K562 (cell line): ENCODE data around the gene NOP16. TPM values are rescaled to one million over a fixed set of nuclear protein-coding genes. Genes with fewer than 3 reads are reported as not detected.

ENCODE experiments used
- ATAC-seq: fragments of 200-7000 bp; cut with Tn5 transposase; 3 replicates; pipeline ENCODE4 v1.9.1; 2020; ENCODE audit warnings: moderate library complexity
- BruUV-seq: library from RNA; stranded (reverse); fragments of 400-500 nt; replicated peaks from 2 replicates; lab custom pipeline; 2021; lab: Mats Ljungman, UMichigan
- CTCF ChIA-PET: fragments of 300-600 bp; formaldehyde crosslinking; extraction: SDS; loops from one replicate; lab custom pipeline; 2021; ENCODE audit warnings: low intra/inter-chr PET ratio; lab: Yijun Ruan, JAX
- POLR2A ChIA-PET: fragments of 300-600, 350-650 bp; sonication (Branson Sonifier 250); formaldehyde crosslinking; extraction: SDS; loops from one replicate; lab custom pipeline; 2021; ENCODE audit warnings: antibody characterized with exemption, inconsistent platforms; lab: Yijun Ruan, JAX
- DNase-seq, 4 experiments: peaks; one replicate each; pipeline versions ENCODE4 v3.0.0 to v3.0.0-alpha.2; 2011 to 2018; ENCODE audit warnings: low spot score in 3 of 4, mixed read lengths in 3 of 4; ENCODE audit errors: extremely low read depth in 1 of 4
- FAIRE-seq: peaks from 2 replicates; lab custom pipeline; 2011; peaks lifted over from hg19 to GRCh38; lab: Jason Lieb, UNC
- H2AFZ ChIP-seq: 2 replicates; pipeline ENCODE4 v1.6.0; 2011; ENCODE audit warnings: low read depth, low read length, control low read depth, inconsistent platforms
- H3K27ac ChIP-seq: fragments of 200-600 bp; 3 replicates; pipeline ENCODE4 v1.8.0; 2011; ENCODE audit warnings: low read depth, mild to moderate bottlenecking, control low read depth, inconsistent platforms, low read length, moderate library complexity, mixed read lengths; ENCODE audit errors: extremely low read depth
- H3K27me3 ChIP-seq, 2 experiments: fragments of 300-600 bp in 1 of 2; 2 replicates in 1 of 2; 3 replicates in 1 of 2; pipeline versions ENCODE4 v1.6.0 to v1.8.0; 2011; ENCODE audit warnings: inconsistent platforms in 2 of 2, low read length in 2 of 2, mild to moderate bottlenecking in 1 of 2, mixed read lengths in 1 of 2, moderate library complexity in 1 of 2; ENCODE audit not compliant: control insufficient read depth in 2 of 2, insufficient read depth in 2 of 2
- H3K36me3 ChIP-seq: fragments of 300-600 bp; 3 replicates; pipeline ENCODE4 v1.8.0; 2011; ENCODE audit warnings: mild to moderate bottlenecking, low read length, inconsistent platforms; ENCODE audit not compliant: control insufficient read depth, insufficient read depth
- H3K4me1 ChIP-seq, 2 experiments: fragments of 200-600 bp in 1 of 2; replicated peaks in 1 of 2; 2 replicates in 1 of 2; 3 replicates in 1 of 2; pipeline versions ENCODE4 v1.5.1 to v1.8.0; 2011; ENCODE audit warnings: inconsistent platforms in 2 of 2, low read length in 2 of 2, mild to moderate bottlenecking in 1 of 2, mixed read lengths in 1 of 2, moderate library complexity in 1 of 2; ENCODE audit not compliant: control insufficient read depth in 2 of 2, insufficient read depth in 2 of 2
- H3K4me2 ChIP-seq: 2 replicates; pipeline ENCODE4 v1.6.1; 2011; ENCODE audit warnings: low read length, control low read depth, inconsistent platforms, mixed read lengths; ENCODE audit not compliant: insufficient read depth
- H3K4me3 ChIP-seq: fragments of 200-600 bp; sonication (generic), shearing (Covaris generic); 2 replicates; pipeline ENCODE4 v1.5.1; 2016; ENCODE audit warnings: control low read depth, inconsistent platforms
- H3K79me2 ChIP-seq: fragments of 200-600 bp; 3 replicates; pipeline ENCODE4 v1.8.0; 2011; ENCODE audit warnings: low read length, inconsistent platforms; ENCODE audit not compliant: control insufficient read depth, insufficient read depth
- H3K9ac ChIP-seq, 2 experiments: 2 replicates each; pipeline versions ENCODE4 v1.6.0 to v1.6.1; 2011; ENCODE audit warnings: low read depth in 2 of 2, low read length in 2 of 2, control low read depth in 1 of 2, inconsistent platforms in 1 of 2, mild to moderate bottlenecking in 1 of 2, mixed read lengths in 1 of 2; ENCODE audit not compliant: insufficient read depth in 1 of 2
- H3K9me1 ChIP-seq: one replicate; pipeline ENCODE4 v1.6.0; 2011; ENCODE audit warnings: inconsistent platforms, mild to moderate bottlenecking, low read length, moderate library complexity; ENCODE audit not compliant: control insufficient read depth, insufficient read depth
- H3K9me3 ChIP-seq: replicated peaks from 2 replicates; pipeline ENCODE4 v1.5.1; 2011; ENCODE audit warnings: low read depth, low read length, inconsistent platforms; ENCODE audit not compliant: control insufficient read depth, insufficient read depth
- H4K20me1 ChIP-seq: replicated peaks from 2 replicates; pipeline ENCODE4 v1.6.1; 2011; ENCODE audit warnings: low read length, inconsistent platforms, mixed read lengths; ENCODE audit not compliant: control insufficient read depth, insufficient read depth
- BHLHE40 ChIP-seq: IDR thresholded peaks from 2 replicates; pipeline ENCODE4 v1.6.1; 2011; ENCODE audit warnings: low read length, improper control_type of control experiment
- KDM2B ChIP-seq: fragments of 250-450 bp; sonication (Bioruptor Pico); IDR thresholded peaks from 2 replicates; pipeline ENCODE4 v1.8.0; 2021; ENCODE audit warnings: mild to moderate bottlenecking, moderate library complexity
- NCOA4 ChIP-seq: fragments of 450-650 bp; IDR thresholded peaks from 2 replicates; pipeline ENCODE4 v1.6.1; 2018; ENCODE audit warnings: mild to moderate bottlenecking; ENCODE audit not compliant: partially characterized antibody
- USF1 ChIP-seq: sonication (generic); formaldehyde crosslinking; IDR thresholded peaks from 2 replicates; pipeline ENCODE4 v1.9.0; 2022; ENCODE audit warnings: mild to moderate bottlenecking, missing genetic modification reagents
- ZBTB33 ChIP-seq: sonication (generic); formaldehyde crosslinking; IDR thresholded peaks from 2 replicates; pipeline ENCODE4 v1.8.1; 2023; ENCODE audit warnings: mild to moderate bottlenecking, missing genetic modification reagents
- ZNF121 ChIP-seq: sonication (generic); formaldehyde crosslinking; conservative IDR thresholded peaks from 2 replicates; pipeline ENCODE4 v1.8.0; 2022; ENCODE audit warnings: missing genetic modification reagents
- ZNF23 ChIP-seq: fragments of 250-450 bp; sonication (Bioruptor Pico); IDR thresholded peaks from 2 replicates; pipeline ENCODE4 v1.4.0; 2020; ENCODE audit warnings: mild to moderate bottlenecking
- ZNF431 ChIP-seq: sonication (generic); formaldehyde crosslinking; IDR thresholded peaks from 2 replicates; pipeline ENCODE4 v1.8.0; 2022; ENCODE audit warnings: mild to moderate bottlenecking, missing genetic modification reagents
- WGBS: fragments of 100-300 bp; shearing (Covaris generic); methylation state at CpG from one replicate; pipeline ENCODE4 v1.1.6; 2016; ENCODE audit warnings: low coverage, mixed read lengths; ENCODE audit not compliant: insufficient coverage; ENCODE audit errors: missing lambda C conversion rate; 5-methylcytosine and 5-hydroxymethylcytosine counted together
- in situ Hi-C: fragments of 300-500 bp; cut with MboI; formaldehyde crosslinking; loops from 4 replicates; pipeline ENCODE4 v1.15.0; 2018; ENCODE audit warnings: inconsistent platforms, mixed read lengths
- intact Hi-C: fragments of 100-400 bp; cut with micrococcal nuclease; formaldehyde crosslinking; loops from 2 replicates; pipeline ENCODE4 v1.14.2; 2022
- polyA plus RNA-seq, 8 experiments: library from polyadenylated mRNA; depleted of rRNA in 4 of 8; stranded (reverse) in 5 of 8; unstranded in 3 of 8; fragments of >200 nt; fragmentation: Nextera tagmentation in 2 of 8; fragmentation: Illumina TruSeq in 1 of 8; extraction: Ambion mirVana in 2 of 8; extraction: Trizol in 1 of 8; gene quantifications; 2 replicates each; pipeline versions ENCODE4 v1.2.1 to v1.2.3, GENCODE V29; 2011 to 2014; ENCODE audit warnings: inconsistent platforms in 1 of 8, missing spikeins in 1 of 8
- total RNA-seq, 7 experiments: library from RNA; depleted of rRNA in 6 of 7; stranded (reverse); fragments of >200 nt in 6 of 7; fragmentation: Illumina TruSeq in 2 of 7; extraction: Trizol in 2 of 7; gene quantifications; 2 replicates each; pipeline versions ENCODE4 v1.2.1 to v1.2.3, GENCODE V29; 2011 to 2021; ENCODE audit warnings: low replicate concordance in 1 of 7

Gene NOP16
- total and polyA plus RNA-seq, 9 of the 15 experiments (the other 6 are each of a cell fraction or from before 2014, with no cell fraction given): 92.5 to 342 (median 148) TPM

GRCh38 chr5:176384366-176384930 lies 4.0 kb downstream of the NOP16 start:
- Histone ChIP-seq H3K36me3 (peaks cover 80% of the 10 kb centered on the region), H3K27me3 (no peaks in the 10 kb centered on the region), H4K20me1 (no peaks in the 10 kb centered on the region; the same call in 1 of the 2 replicates), H3K79me2 (peaks cover 42% of the 10 kb centered on the region)
- POLR2A ChIA-PET: interaction anchor here (0.7 to 2.2 kb wide), 2 partner anchors 8 to 174 kb away, joined by 3 to 12 read pairs; no protein-coding TSS in a partner anchor
- 99% methylated on average over 8 of the region's 8 CpGs for WGBS
- ATAC-seq: no peak
- intact Hi-C loops: no loop called here
- TF ChIP-seq ZNF121 (CRISPR knock-in tag): peak; percentile 33; the same call in 1 of the 2 replicates
- no peak for TF ChIP-seq ZNF431 (CRISPR knock-in tag)
- TF ChIP-seq, all 486 proteins: peak for 1
- Histone ChIP-seq H3K27ac (no peak overlapping the region), H3K4me1 (peaks cover 6 to 10% of the 10 kb centered on the region in 2 experiments; a peak in 3 of 5 replicates), H3K4me2 (no peak overlapping the region), H3K4me3 (no peak overlapping the region), H2AFZ (no peak overlapping the region), H3K9me3 (no peaks in the 10 kb centered on the region), H3K9ac (no peak overlapping the region), H3K9me1 (no peaks in the 10 kb centered on the region)
- in situ Hi-C loops: no loop called here
- CTCF ChIA-PET: no interaction called here
- no peak for FAIRE-seq
- no peak for DNase-seq
- no TSS peak for BruUV-seq

- intact Hi-C loops: no loop called here
- POLR2A ChIA-PET: no interaction called here
- TF ChIP-seq BHLHE40 (no peak), USF1 (CRISPR knock-in tag) (no peak), ZBTB33 (no peak), ZNF23 (CRISPR knock-in tag) (no peak), NCOA4 (no peak), KDM2B (CRISPR knock-in tag) (no peak)
Observed at GRCh38 chr5:176383961-176384360, 4.4 kb downstream of the NOP16 start.

More at GRCh38 chr5:176383961-176384360, 4.4 kb downstream of the NOP16 start:
- Histone ChIP-seq H3K27me3 (no peaks in the 10 kb centered on the region), H3K27ac (no peak overlapping the region), H3K9ac (no peak overlapping the region), H4K20me1 (no peaks in the 10 kb centered on the region; the same call in 1 of the 2 replicates), H3K79me2 (peaks cover 38% of the 10 kb centered on the region), H2AFZ (no peak overlapping the region), H3K4me3 (no peak overlapping the region), H3K36me3 (peaks cover 82% of the 10 kb centered on the region), H3K9me1 (no peaks in the 10 kb centered on the region), H3K9me3 (no peaks in the 10 kb centered on the region), H3K4me1 (peaks cover 6 to 7% of the 10 kb centered on the region in 2 experiments; a peak in 3 of 5 replicates), H3K4me2 (no peak overlapping the region)
- CTCF ChIA-PET: no interaction called here
- DNase-seq (no peak), ATAC-seq (no peak), FAIRE-seq (no peak)
- in situ Hi-C loops: no loop called here
- BruUV-seq: no TSS peak
- WGBS: 93% methylated on average over 8 of the region's 9 CpGs
